PFSK-1 (cell line): Measurements from ENCODE around the gene MAML2.

Source experiments
- FOXP2 ChIP-seq: optimal IDR thresholded peaks from 2 replicates; pipeline ENCODE3; 2011; ENCODE audit warnings: borderline replicate concordance, control low read depth, inconsistent platforms; ENCODE audit not compliant: insufficient read depth; ENCODE audit errors: extremely low read length, extremely low read depth
- POLR2AphosphoS5 ChIP-seq: IDR thresholded peaks from 2 replicates; pipeline ENCODE4 v1.6.1; 2012; ENCODE audit warnings: low read depth, mild to moderate bottlenecking, control low read depth, low read length, moderate library complexity
- REST ChIP-seq, 2 experiments: IDR thresholded peaks; 2 replicates each; pipeline versions ENCODE4 v1.6.1 to v1.8.0; 2011 to 2012; ENCODE audit warnings: low read depth in 2 of 2, low read length in 2 of 2, control low read depth in 1 of 2, inconsistent platforms in 1 of 2, mild to moderate bottlenecking in 1 of 2, moderate library complexity in 1 of 2; ENCODE audit not compliant: insufficient read depth in 1 of 2
- SIN3A ChIP-seq: IDR thresholded peaks from 2 replicates; pipeline ENCODE4 v1.6.1; 2012; ENCODE audit warnings: mild to moderate bottlenecking, low read length, moderate library complexity, borderline replicate concordance; ENCODE audit not compliant: insufficient read depth
- TAF1 ChIP-seq: IDR thresholded peaks from 2 replicates; pipeline ENCODE4 v1.6.1; 2012; ENCODE audit warnings: low read length, control low read depth, borderline replicate concordance; ENCODE audit not compliant: insufficient read depth

- TF ChIP-seq REST (IDR thresholded peaks at IDR 0.05; ENCODE audit: insufficient read depth in 1 of 2, low read depth in 2 of 2, low read length in 2 of 2) (no peak), POLR2AphosphoS5 (no peak), TAF1 (no peak), SIN3A (no peak), FOXP2 (no peak)
Measured at GRCh38 chr11:96126917-96127595, 215.9 kb downstream of the MAML2 start.
